Sigmoid colon (tissue), 4 donors: ENCODE measurements around the gene ZNF77.
A peak's percentile ranks its signal among the peaks of the same experiment; 100 is the strongest.

Experiments
- EP300 ChIP-seq, 4 donors: sonication (generic); formaldehyde crosslinking; IDR thresholded peaks; one replicate each; pipeline ENCODE4 v1.6.1; 2017; ENCODE audit warnings: antibody characterized with exemption in 4 of 4
- POLR2A ChIP-seq, 2 donors: fragments of 450-650 bp; IDR thresholded peaks; one replicate each; pipeline ENCODE4 v1.6.1; 2016; ENCODE audit warnings: antibody characterized with exemption in 2 of 2, mild to moderate bottlenecking in 2 of 2, moderate library complexity in 2 of 2
- TF ChIP-seq, protein P1 (sequence below), 4 experiments: fragments of 450-650 bp in 3 of 4; fragments of 200-600 bp in 1 of 4; IDR thresholded peaks; one replicate each; pipeline ENCODE4 v1.5.1; 2016 to 2019; ENCODE audit warnings: antibody characterized with exemption in 4 of 4, mild to moderate bottlenecking in 3 of 4, moderate library complexity in 2 of 4

GRCh38 chr19:2887391-2887914 is 57.3 kb downstream of the ZNF77 start:
- TF ChIP-seq, protein P1, sequence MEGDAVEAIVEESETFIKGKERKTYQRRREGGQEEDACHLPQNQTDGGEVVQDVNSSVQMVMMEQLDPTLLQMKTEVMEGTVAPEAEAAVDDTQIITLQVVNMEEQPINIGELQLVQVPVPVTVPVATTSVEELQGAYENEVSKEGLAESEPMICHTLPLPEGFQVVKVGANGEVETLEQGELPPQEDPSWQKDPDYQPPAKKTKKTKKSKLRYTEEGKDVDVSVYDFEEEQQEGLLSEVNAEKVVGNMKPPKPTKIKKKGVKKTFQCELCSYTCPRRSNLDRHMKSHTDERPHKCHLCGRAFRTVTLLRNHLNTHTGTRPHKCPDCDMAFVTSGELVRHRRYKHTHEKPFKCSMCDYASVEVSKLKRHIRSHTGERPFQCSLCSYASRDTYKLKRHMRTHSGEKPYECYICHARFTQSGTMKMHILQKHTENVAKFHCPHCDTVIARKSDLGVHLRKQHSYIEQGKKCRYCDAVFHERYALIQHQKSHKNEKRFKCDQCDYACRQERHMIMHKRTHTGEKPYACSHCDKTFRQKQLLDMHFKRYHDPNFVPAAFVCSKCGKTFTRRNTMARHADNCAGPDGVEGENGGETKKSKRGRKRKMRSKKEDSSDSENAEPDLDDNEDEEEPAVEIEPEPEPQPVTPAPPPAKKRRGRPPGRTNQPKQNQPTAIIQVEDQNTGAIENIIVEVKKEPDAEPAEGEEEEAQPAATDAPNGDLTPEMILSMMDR (IDR thresholded peaks at IDR 0.05), result peak in 3 of 4 experiments; percentile 43 to 69 (median 59)
- TF ChIP-seq EP300 (IDR thresholded peaks at IDR 0.05) (no peak), POLR2A (IDR thresholded peaks at IDR 0.05) (no peak)
